ENCODE results near the gene TMEM217. TPM values are rescaled to one million over a fixed set of nuclear protein-coding genes. Genes with fewer than 3 reads are reported as not detected.
"Not testable (repeated sequence)": the region's sequence is repeated elsewhere in the genome, so short reads cannot be mapped to it uniquely, and the experiment has no call there.

The TMEM217 gene
- total and polyA plus RNA-seq, 2 of the 8 experiments (the other 6 are each of a cell fraction or from before 2014, with no cell fraction given) = 0.60 to 1.1 TPM

DNA sequence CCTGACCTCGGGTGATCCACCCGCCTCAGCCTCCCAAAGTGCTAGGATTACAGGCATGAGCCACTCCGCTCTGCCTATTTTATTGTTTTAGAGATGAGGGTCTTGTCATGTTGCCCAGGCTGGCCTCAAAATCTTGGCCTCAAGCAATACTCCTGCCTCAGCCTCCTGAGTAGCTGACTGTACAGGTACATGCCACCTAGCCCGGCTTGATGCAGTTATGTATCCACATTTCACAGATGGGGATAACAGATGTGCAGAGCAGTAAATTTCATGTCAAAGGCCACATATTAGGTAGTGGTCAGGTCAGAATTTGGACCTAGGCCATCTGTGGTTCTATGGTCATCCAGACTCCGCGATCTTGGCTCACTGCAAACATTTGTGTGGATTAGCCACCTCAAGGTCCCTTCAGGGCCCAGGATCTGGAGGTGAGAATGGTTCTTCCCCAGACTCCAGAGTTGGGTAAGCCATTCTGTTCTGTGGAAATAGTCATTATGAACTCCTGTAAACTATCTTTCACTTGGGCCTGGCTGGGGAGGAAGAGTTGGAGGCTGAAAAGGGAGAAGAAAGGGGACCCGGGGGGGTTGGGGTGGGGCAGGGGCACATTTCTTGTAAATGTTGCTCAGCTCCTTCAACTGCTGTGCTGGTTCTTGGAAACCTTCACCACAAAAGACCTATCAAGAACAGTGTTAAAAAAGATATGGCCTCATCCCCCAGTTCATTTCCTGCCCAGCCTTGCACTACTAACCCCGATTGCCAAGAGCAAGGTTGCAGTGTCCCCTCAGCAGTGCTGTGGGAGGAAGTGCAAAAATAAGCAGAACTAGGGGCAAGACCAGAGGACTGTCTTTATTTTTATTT is 75.0 kb downstream of the TMEM217 start (continued):
- TF ChIP-seq CTBP2 (IDR thresholded peaks at IDR 0.05; ENCODE audit: borderline replicate concordance, insufficient read depth, insufficient read length, low read length) (no peak), EP300 (IDR thresholded peaks at IDR 0.05; ENCODE audit: borderline replicate concordance in 1 of 2, low read depth in 2 of 2, low read length in 2 of 2) (no peak)

DNA sequence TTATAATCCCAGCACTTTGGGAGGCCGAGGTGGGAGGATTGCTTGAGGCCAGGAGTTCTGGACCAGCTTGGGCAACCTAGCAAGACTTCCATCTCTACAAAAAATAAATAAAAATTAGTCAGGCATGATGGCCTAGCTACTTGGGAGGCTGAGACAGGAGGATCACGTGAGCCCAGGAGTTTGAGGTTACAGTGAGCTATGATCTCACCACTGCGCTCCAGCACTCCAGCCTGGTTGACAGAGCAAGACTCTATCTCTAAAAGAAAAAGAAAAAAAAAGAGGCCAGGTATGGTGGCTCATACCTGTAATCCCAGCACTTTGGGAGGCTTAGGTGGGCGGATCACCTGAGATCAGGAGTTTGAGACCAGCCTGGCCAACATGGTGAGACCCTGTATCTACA is 77.3 kb downstream of the TMEM217 start:
- H3K18ac ChIP-seq (ENCODE audit: extremely low read depth, low read length); H2AK5ac ChIP-seq (ENCODE audit: low read depth, low read length); H3K9me3 ChIP-seq (ENCODE audit: insufficient read depth in 2 of 2, low read depth in 1 of 2, low read length in 1 of 2); H2BK120ac ChIP-seq (replicated peaks; ENCODE audit: low read depth, low read length); H3K79me1 ChIP-seq (ENCODE audit: low read depth, low read length); H3K23ac ChIP-seq (ENCODE audit: insufficient read length); H3K14ac ChIP-seq (ENCODE audit: insufficient read length); H2BK5ac ChIP-seq (ENCODE audit: low read depth, low read length); H3K4ac ChIP-seq (replicated peaks; ENCODE audit: insufficient read length, low read depth, low read length); H2AFZ ChIP-seq (ENCODE audit: low read length); FAIRE-seq; H4K8ac ChIP-seq (ENCODE audit: extremely low read depth, insufficient read depth, low read length); H4K5ac ChIP-seq (ENCODE audit: insufficient read length, low read depth, low read length); H2BK12ac ChIP-seq (ENCODE audit: low read depth, low read length); H3K4me2 ChIP-seq (ENCODE audit: insufficient read depth in 1 of 2, low read depth in 2 of 2, low read length in 2 of 2); DNase-seq (ENCODE audit: low read depth in 1 of 2, low spot score in 2 of 2); H4K91ac ChIP-seq (replicated peaks; ENCODE audit: insufficient read length, low read length); H2BK20ac ChIP-seq (ENCODE audit: low read length); H2BK15ac ChIP-seq (ENCODE audit: low read length); H3K79me2 ChIP-seq (ENCODE audit: control insufficient read depth in 1 of 2, insufficient read depth in 2 of 2, low read length in 2 of 2); H3K4me3 ChIP-seq (ENCODE audit: extremely low read depth in 1 of 4, insufficient read depth in 2 of 4, low read depth in 3 of 4, low read length in 4 of 4); H3K9ac ChIP-seq (replicated peaks in 1 of 4; ENCODE audit: extremely low read depth in 1 of 4, low read depth in 3 of 4, low read length in 3 of 4); H3K4me1 ChIP-seq (replicated peaks in 1 of 4; ENCODE audit: control insufficient read depth in 3 of 4, insufficient read depth in 4 of 4, low read length in 3 of 4); H3K27ac ChIP-seq (ENCODE audit: low read depth, low read length); H3K23me2 ChIP-seq (ENCODE audit: low read depth, low read length); H3K27me3 ChIP-seq (replicated peaks in 1 of 4; ENCODE audit: control insufficient read depth in 3 of 4, extremely low read depth in 1 of 4, insufficient read depth in 3 of 4, low read length in 3 of 4); H4K20me1 ChIP-seq (replicated peaks in 1 of 2; ENCODE audit: control insufficient read depth in 1 of 2, insufficient read depth in 2 of 2, low read length in 2 of 2); H3K36me3 ChIP-seq (ENCODE audit: control insufficient read depth in 2 of 4, insufficient read depth in 4 of 4, low read length in 3 of 4); H3K56ac ChIP-seq (replicated peaks; ENCODE audit: insufficient read length, low read depth, low read length): not testable (repeated sequence)
- 91% methylated on average over 4 of the region's 4 CpGs; no CpG with 5 or more reads in 1 of the 2 experiments for WGBS, 2 experiments (ENCODE audit: extremely low coverage in 1 of 2, insufficient coverage in 1 of 2, insufficient read length in 1 of 2, insufficient replicate concordance in 2 of 2, low coverage in 1 of 2, low lambda C conversion rate in 2 of 2, missing lambda C conversion rate in 1 of 2)
- CTCF ChIA-PET (ENCODE audit: partially characterized antibody) = interaction anchor here (0.9 to 3.8 kb wide), 10 partner anchors 8 to 163 kb away, joined by 3 to 26 read pairs (median 4); no protein-coding TSS in a partner anchor
- POLR2A ChIA-PET (ENCODE audit: partially characterized antibody) = interaction anchor here (2.2 to 27.8 kb wide), 2 partner anchors 10 to 55 kb away, joined by 10 to 1024 read pairs; partner anchors contain the start of gene PIM1
